ENCODE measurements around the gene USP21. TPM values are rescaled to one million over a fixed set of nuclear protein-coding genes. Genes with fewer than 3 reads are reported as not detected.

Gene USP21
- total RNA-seq, 1 experiment from 2014 or later = 36.6 TPM

GRCh38 chr1:161117759-161118581, 41.3 kb upstream of the USP21 start, which contains the start of the genes NIT1 and PFDN2:
Gene NIT1 (plus strand): TSS chr1:161118105. CDS start chr1:161118177, 72 bp downstream.
Gene PFDN2 (minus strand): TSS chr1:161118037. CDS start chr1:161118026, 11 bp downstream.
- peak within 1 kb of the TSS; percentile 97 for H3K4me3 Mint-ChIP-seq (ENCODE audit: unreplicated experiment)
- H3K27me3 Mint-ChIP-seq (ENCODE audit: insufficient read depth, unreplicated experiment) = no peaks in the 10 kb centered on the region
- intact Hi-C loops (cut with micrococcal nuclease) = loop anchor here (2.0 kb wide), 1 partner anchor 49 kb away; the partner anchor contains the start of gene PPOX
- peak within 1 kb of the TSS; percentile 95 for H3K27ac Mint-ChIP-seq (ENCODE audit: low read depth, unreplicated experiment)
- H3K36me3 Mint-ChIP-seq (ENCODE audit: insufficient read depth, unreplicated experiment) = peaks cover 68% of the 10 kb centered on the region
- POLR2A ChIA-PET = interaction anchor here (0.6 to 6.9 kb wide), 27 partner anchors 9 to 1020 kb away, joined by 3 to 112 read pairs (median 5); partner anchors contain the start of genes F11R, KLHDC9, NDUFS2 and PPOX
- H3K9me3 Mint-ChIP-seq (ENCODE audit: unreplicated experiment) = no peaks in the 10 kb centered on the region
- CTCF ChIA-PET = interaction anchor here (0.6 to 4.6 kb wide), 16 partner anchors 15 to 288 kb away, joined by 3 to 30 read pairs (median 4); partner anchors contain the start of genes DEDD, KLHDC9, PPOX and USF1
- BruUV-seq (replicated peaks) = no TSS peak
- peak; percentile 85 for DNase-seq (ENCODE audit: unreplicated experiment)
- TF ChIP-seq, protein P1, sequence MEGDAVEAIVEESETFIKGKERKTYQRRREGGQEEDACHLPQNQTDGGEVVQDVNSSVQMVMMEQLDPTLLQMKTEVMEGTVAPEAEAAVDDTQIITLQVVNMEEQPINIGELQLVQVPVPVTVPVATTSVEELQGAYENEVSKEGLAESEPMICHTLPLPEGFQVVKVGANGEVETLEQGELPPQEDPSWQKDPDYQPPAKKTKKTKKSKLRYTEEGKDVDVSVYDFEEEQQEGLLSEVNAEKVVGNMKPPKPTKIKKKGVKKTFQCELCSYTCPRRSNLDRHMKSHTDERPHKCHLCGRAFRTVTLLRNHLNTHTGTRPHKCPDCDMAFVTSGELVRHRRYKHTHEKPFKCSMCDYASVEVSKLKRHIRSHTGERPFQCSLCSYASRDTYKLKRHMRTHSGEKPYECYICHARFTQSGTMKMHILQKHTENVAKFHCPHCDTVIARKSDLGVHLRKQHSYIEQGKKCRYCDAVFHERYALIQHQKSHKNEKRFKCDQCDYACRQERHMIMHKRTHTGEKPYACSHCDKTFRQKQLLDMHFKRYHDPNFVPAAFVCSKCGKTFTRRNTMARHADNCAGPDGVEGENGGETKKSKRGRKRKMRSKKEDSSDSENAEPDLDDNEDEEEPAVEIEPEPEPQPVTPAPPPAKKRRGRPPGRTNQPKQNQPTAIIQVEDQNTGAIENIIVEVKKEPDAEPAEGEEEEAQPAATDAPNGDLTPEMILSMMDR (IDR thresholded peaks at IDR 0.05; ENCODE audit: unreplicated experiment) = no peak
- peaks cover 50% of the 10 kb centered on the region for H3K4me1 Mint-ChIP-seq (ENCODE audit: insufficient read depth, unreplicated experiment)

- peak overlapping the region; percentile 95 for H3K27ac Mint-ChIP-seq (ENCODE audit: low read depth, unreplicated experiment)
- peak overlapping the region; percentile 97 for H3K4me3 Mint-ChIP-seq (ENCODE audit: unreplicated experiment)
- peak; percentile 90 for DNase-seq (ENCODE audit: unreplicated experiment)
- no peaks in the 10 kb centered on the region for H3K27me3 Mint-ChIP-seq (ENCODE audit: insufficient read depth, unreplicated experiment)
- ChIA-PET CTCF (interaction anchor here (0.6 to 2.5 kb wide), 7 partner anchors 14 to 58 kb away, joined by 3 to 6 read pairs (median 4); no protein-coding TSS in a partner anchor), POLR2A (interaction anchor here (0.9 to 6.9 kb wide), 9 partner anchors 22 to 174 kb away, joined by 4 to 112 read pairs (median 29); partner anchors contain the start of genes F11R, KLHDC9, PPOX and UFC1)
- no peaks in the 10 kb centered on the region for H3K9me3 Mint-ChIP-seq (ENCODE audit: unreplicated experiment)
- H3K36me3 Mint-ChIP-seq (ENCODE audit: insufficient read depth, unreplicated experiment) = peaks cover 76% of the 10 kb centered on the region
- BruUV-seq (replicated peaks) = no TSS peak
- intact Hi-C loops (cut with micrococcal nuclease) = loop anchor here (2.0 kb wide), 1 partner anchor 48 kb away; the partner anchor contains the start of gene PPOX
- TF ChIP-seq, protein P1 (IDR thresholded peaks at IDR 0.05; ENCODE audit: unreplicated experiment) = peak; percentile 43
- peaks cover 39% of the 10 kb centered on the region for H3K4me1 Mint-ChIP-seq (ENCODE audit: insufficient read depth, unreplicated experiment)
Observed at GRCh38 chr1:161119092-161119903, 40.0 kb upstream of the USP21 start.

GRCh38 chr1:161121042-161121650, 38.2 kb upstream of the USP21 start:
- ChIA-PET CTCF (interaction anchor here (0.5 to 1.5 kb wide), 11 partner anchors 18 to 398 kb away, joined by 3 to 5 read pairs (median 3); no protein-coding TSS in a partner anchor), POLR2A (interaction anchor here (1.1 to 2.2 kb wide), 5 partner anchors 16 to 169 kb away, joined by 4 to 17 read pairs (median 4); partner anchors contain the start of gene F11R)
- H3K27ac Mint-ChIP-seq (ENCODE audit: low read depth, unreplicated experiment) = no peak overlapping the region
- no peak for DNase-seq (ENCODE audit: unreplicated experiment)
- no peak overlapping the region for H3K4me3 Mint-ChIP-seq (ENCODE audit: unreplicated experiment)
- H3K27me3 Mint-ChIP-seq (ENCODE audit: insufficient read depth, unreplicated experiment) = no peaks in the 10 kb centered on the region
- peaks cover 78% of the 10 kb centered on the region for H3K36me3 Mint-ChIP-seq (ENCODE audit: insufficient read depth, unreplicated experiment)
- intact Hi-C loops (cut with micrococcal nuclease) = no loop called here
- TF ChIP-seq, protein P1 (IDR thresholded peaks at IDR 0.05; ENCODE audit: unreplicated experiment) = no peak
- H3K4me1 Mint-ChIP-seq (ENCODE audit: insufficient read depth, unreplicated experiment) = peaks cover 30% of the 10 kb centered on the region
- H3K9me3 Mint-ChIP-seq (ENCODE audit: unreplicated experiment) = no peaks in the 10 kb centered on the region
- BruUV-seq (replicated peaks) = no TSS peak
